Tibial artery (tissue), 4 donors: ENCODE measurements around the gene MMRN2.
"Not testable (repeated sequence)": the region's sequence is repeated elsewhere in the genome, so short reads cannot be mapped to it uniquely, and the experiment has no call there.

Source experiments
- DNase-seq, 2 donors: peaks; one replicate each; pipeline ENCODE4 v3.0.0-alpha.2; 2019
- H3K27ac ChIP-seq, 2 donors: fragments of 200-600 bp; sonication (generic) in 1 of 2; 1 replicate in 1 of 2; 2 replicates in 1 of 2; pipeline ENCODE4 v1.5.1; 2018 to 2019; ENCODE audit warnings: mild to moderate bottlenecking in 1 of 2
- H3K27me3 ChIP-seq, 2 donors: fragments of 200-600 bp; sonication (generic) in 1 of 2; one replicate each; pipeline versions ENCODE4 v1.5.1 to v1.6.0; 2016 to 2019
- H3K36me3 ChIP-seq, 3 donors: fragments of 200-600 bp; sonication (generic) in 2 of 3; one replicate each; pipeline ENCODE4 v1.5.1; 2016 to 2019; ENCODE audit warnings: mild to moderate bottlenecking in 2 of 3
- H3K4me1 ChIP-seq, 4 donors: fragments of 200-600 bp; sonication (generic) in 2 of 4; 1 replicate in 3 of 4; 2 replicates in 1 of 4; pipeline ENCODE4 v1.5.1; 2016 to 2019
- H3K4me3 ChIP-seq, 2 donors: fragments of 200-600 bp; sonication (generic) in 1 of 2; 1 replicate in 1 of 2; 2 replicates in 1 of 2; pipeline ENCODE4 v1.5.1; 2018 to 2019; ENCODE audit warnings: mild to moderate bottlenecking in 2 of 2
- H3K9me3 ChIP-seq, 3 donors: fragments of 200-600 bp; sonication (generic) in 1 of 3; one replicate each; pipeline ENCODE4 v1.5.1; 2016 to 2019
- intact Hi-C: fragments of 100-400 bp; cut with DNase I; formaldehyde crosslinking; loops from one replicate; pipeline ENCODE4 v1.15.0; 2023; ENCODE audit warnings: low total_unique reads
- TF ChIP-seq, protein P1 (sequence below), 2 experiments: fragments of 200-600 bp in 1 of 2; fragments of 450-650 bp in 1 of 2; IDR thresholded peaks; one replicate each; pipeline ENCODE4 v1.5.1; 2017 to 2019; ENCODE audit warnings: antibody characterized with exemption in 2 of 2, mild to moderate bottlenecking in 1 of 2, moderate library complexity in 1 of 2

MMRN2 gene

DNA sequence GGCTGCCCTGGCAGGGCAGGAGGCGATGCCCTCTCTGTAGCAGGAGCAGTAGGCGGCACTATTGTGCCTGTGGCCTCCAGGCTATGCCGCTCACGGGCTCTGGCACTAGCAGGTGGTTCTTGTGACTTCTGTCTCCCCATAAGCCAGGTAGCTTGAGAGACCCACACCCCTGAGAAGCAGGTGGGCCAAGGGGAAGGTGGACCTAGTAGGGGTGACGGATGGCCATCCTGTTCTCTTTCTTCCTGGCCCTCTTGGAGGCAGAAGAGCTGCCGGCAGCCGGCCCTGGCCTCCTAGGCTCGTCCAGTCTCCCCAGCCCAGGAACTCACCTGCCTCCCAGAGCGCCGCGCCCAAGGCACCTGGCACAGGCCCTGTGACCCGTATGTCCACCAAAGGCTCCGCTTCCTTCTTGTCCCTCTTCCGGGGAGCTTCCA lies 15.4 kb downstream of the MMRN2 start:
- H3K4me3 ChIP-seq, result peak overlapping the region; percentile 28 to 30
- intact Hi-C loops, result loop anchor here (2.0 kb wide), 1 partner anchor 21 kb away; no protein-coding TSS in a partner anchor
- peaks cover 3 to 71% (median 40%) of the 10 kb centered on the region in 4 donors for H3K4me1 ChIP-seq

DNA sequence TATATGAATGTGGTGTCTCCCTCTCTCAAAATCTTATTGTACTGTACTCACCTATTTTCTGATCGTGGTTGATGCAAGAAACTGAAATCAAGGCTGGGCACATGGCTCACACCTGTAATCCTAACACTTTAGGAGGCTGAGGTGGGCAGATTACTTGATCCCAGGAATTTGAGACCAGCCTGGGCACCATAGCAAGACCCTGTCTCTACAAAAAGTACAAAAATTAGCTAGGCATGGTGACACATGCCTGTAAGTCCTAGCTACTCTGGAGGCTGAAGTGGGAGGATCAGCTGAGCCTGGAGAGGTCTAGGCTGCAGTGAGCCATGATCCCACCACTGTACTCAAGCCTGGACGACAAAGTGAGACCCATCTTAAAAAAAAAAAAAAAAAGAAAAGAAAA lies 16.0 kb downstream of the MMRN2 start:
- DNase-seq, result peak in 1 of 2 donors; percentile 10
- Histone ChIP-seq H3K4me1 (peaks cover 3 to 72% (median 42%) of the 10 kb centered on the region in 4 donors), H3K36me3 (peaks cover 0 to 24% (median 6%) of the 10 kb centered on the region in 3 donors), H3K27me3 (no peaks in the 10 kb centered on the region), H3K4me3 (no peak overlapping the region), H3K27ac (peak overlapping the region in 1 of 2 donors; percentile 67), H3K9me3 (no peaks in the 10 kb centered on the region)
- TF ChIP-seq, protein P1, sequence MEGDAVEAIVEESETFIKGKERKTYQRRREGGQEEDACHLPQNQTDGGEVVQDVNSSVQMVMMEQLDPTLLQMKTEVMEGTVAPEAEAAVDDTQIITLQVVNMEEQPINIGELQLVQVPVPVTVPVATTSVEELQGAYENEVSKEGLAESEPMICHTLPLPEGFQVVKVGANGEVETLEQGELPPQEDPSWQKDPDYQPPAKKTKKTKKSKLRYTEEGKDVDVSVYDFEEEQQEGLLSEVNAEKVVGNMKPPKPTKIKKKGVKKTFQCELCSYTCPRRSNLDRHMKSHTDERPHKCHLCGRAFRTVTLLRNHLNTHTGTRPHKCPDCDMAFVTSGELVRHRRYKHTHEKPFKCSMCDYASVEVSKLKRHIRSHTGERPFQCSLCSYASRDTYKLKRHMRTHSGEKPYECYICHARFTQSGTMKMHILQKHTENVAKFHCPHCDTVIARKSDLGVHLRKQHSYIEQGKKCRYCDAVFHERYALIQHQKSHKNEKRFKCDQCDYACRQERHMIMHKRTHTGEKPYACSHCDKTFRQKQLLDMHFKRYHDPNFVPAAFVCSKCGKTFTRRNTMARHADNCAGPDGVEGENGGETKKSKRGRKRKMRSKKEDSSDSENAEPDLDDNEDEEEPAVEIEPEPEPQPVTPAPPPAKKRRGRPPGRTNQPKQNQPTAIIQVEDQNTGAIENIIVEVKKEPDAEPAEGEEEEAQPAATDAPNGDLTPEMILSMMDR (IDR thresholded peaks at IDR 0.05), result no peak
- intact Hi-C loops, result no loop called here

More for the DNA sequence above, 15.4 kb downstream of the MMRN2 start:
- H3K9me3 ChIP-seq, result no peaks in the 10 kb centered on the region
- H3K36me3 ChIP-seq, result peaks cover 0 to 19% (median 0%) of the 10 kb centered on the region in 3 donors
- peak in 1 of 2 donors; percentile 14 for DNase-seq
- TF ChIP-seq, protein P1 (IDR thresholded peaks at IDR 0.05), result no peak
- H3K27ac ChIP-seq, result peak overlapping the region; percentile 33 to 67
- H3K27me3 ChIP-seq, result no peaks in the 10 kb centered on the region

- peaks cover 0 to 26% (median 13%) of the 10 kb centered on the region in 3 donors for H3K36me3 ChIP-seq
- H3K27me3 ChIP-seq, result no peaks in the 10 kb centered on the region
- peak overlapping the region in 1 of 2 donors; percentile 36 for H3K27ac ChIP-seq
- TF ChIP-seq, protein P1 (IDR thresholded peaks at IDR 0.05), result no peak
- intact Hi-C loops, result no loop called here
- no peak overlapping the region for H3K4me3 ChIP-seq
- no peaks in the 10 kb centered on the region for H3K9me3 ChIP-seq
- peaks cover 0 to 65% (median 35%) of the 10 kb centered on the region in 4 donors for H3K4me1 ChIP-seq
- no peak for DNase-seq
These were observed 16.7 kb downstream of the MMRN2 start for GRCh38 chr10:86940677-86941076.

DNA sequence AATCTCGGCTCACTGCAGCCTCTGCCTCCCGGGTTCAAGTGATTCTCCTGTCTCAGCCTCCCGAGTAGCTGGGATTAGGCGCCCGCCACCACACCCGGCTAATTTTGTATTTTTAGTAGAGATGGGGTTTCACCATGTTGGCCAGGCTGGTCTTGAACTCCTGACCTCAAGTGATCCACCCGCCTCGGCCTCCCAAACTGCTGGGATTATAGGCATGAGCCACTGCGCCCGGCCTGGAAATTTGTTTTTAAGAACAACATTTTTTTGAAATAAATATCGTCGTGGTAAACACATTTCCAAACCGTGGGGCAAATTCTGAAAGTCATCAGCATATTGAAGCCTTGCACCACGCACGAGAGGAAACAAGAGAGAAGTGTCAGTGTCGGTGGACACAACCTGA lies 17.3 kb downstream of the MMRN2 start:
- Histone ChIP-seq H3K36me3 (peaks cover 0 to 26% (median 13%) of the 10 kb centered on the region in 3 donors), H3K27ac (peak overlapping the region in 1 of 2 donors; percentile 69), H3K4me1 (peaks cover 0 to 59% (median 29%) of the 10 kb centered on the region in 4 donors)
- H3K9me3 ChIP-seq, H3K4me3 ChIP-seq, intact Hi-C loops, H3K27me3 ChIP-seq, DNase-seq: not testable (repeated sequence)

DNA sequence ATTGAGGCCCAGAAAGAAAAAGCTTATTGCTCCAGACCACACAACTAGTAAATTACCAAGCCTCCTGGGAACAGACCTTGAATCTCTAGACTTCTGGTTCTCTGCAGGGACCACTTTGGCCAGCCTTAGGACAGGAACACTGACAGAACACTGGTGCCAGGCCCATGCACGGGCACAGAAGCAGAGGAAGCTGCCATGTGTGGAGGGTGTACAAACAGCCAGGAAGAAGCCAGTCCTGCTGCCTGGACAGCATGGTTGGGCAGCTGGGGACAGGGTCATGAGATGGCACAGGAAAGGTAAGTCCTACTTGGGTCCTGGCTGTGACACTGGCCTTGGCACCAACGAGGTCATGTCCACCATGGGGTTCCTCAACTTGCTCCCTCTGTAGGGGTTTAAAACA lies 19.2 kb downstream of the MMRN2 start:
- no peak for DNase-seq
- intact Hi-C loops, result no loop called here
- TF ChIP-seq, protein P1 (IDR thresholded peaks at IDR 0.05), result no peak
- Histone ChIP-seq H3K4me3 (no peak overlapping the region), H3K27ac (peak overlapping the region; percentile 61 to 69), H3K36me3 (peaks cover 0 to 29% (median 13%) of the 10 kb centered on the region in 3 donors), H3K27me3 (no peaks in the 10 kb centered on the region), H3K4me1 (peaks cover 0 to 47% (median 21%) of the 10 kb centered on the region in 4 donors), H3K9me3 (no peaks in the 10 kb centered on the region)

GRCh38 chr10:86937502-86938154 lies 19.8 kb downstream of the MMRN2 start:
- no peak overlapping the region for H3K4me3 ChIP-seq
- intact Hi-C loops, result no loop called here
- H3K27me3 ChIP-seq, result no peaks in the 10 kb centered on the region
- H3K4me1 ChIP-seq, result peaks cover 0 to 41% (median 20%) of the 10 kb centered on the region in 4 donors
- no peak for DNase-seq
- peak overlapping the region; percentile 61 to 69 for H3K27ac ChIP-seq
- H3K9me3 ChIP-seq, result no peaks in the 10 kb centered on the region
- H3K36me3 ChIP-seq, result peaks cover 0 to 30% (median 13%) of the 10 kb centered on the region in 3 donors
- TF ChIP-seq, protein P1 (IDR thresholded peaks at IDR 0.05), result no peak
